Activated CD8-positive, alpha-beta T cell treated with anti-CD3 and anti-CD28 coated beads for 36 hours (primary cell): Measurements from ENCODE around the gene LIPG. TPM values are rescaled to one million over a fixed set of nuclear protein-coding genes. Genes with fewer than 3 reads are reported as not detected.

Experiments used
- ATAC-seq: fragments of 200-7000 bp; cut with Tn5 transposase; one replicate; pipeline ENCODE4 v1.10.0; 2021; ENCODE audit warnings: mild to moderate bottlenecking, moderate library complexity
- CTCF ChIA-PET: fragments of 350-600 bp; sonication (Branson Sonifier 250); formaldehyde crosslinking; loops from one replicate; lab custom pipeline; 2021; ENCODE audit warnings: antibody characterized with exemption; lab: Charles Lee
- POLR2A ChIA-PET: fragments of 350-600 bp; sonication (Branson Sonifier 250); formaldehyde crosslinking; loops from one replicate; lab custom pipeline; 2021; ENCODE audit warnings: antibody characterized with exemption; lab: Charles Lee
- DNase-seq: peaks from one replicate; pipeline ENCODE4 v3.0.0-alpha.2; 2020
- H3K27ac Mint-ChIP-seq: one replicate; pipeline ENCODE4 v1.8.0; 2021; ENCODE audit warnings: mild to moderate bottlenecking, mixed read lengths
- H3K27me3 Mint-ChIP-seq: one replicate; pipeline ENCODE4 v1.8.0; 2021; ENCODE audit warnings: mixed read lengths
- H3K36me3 Mint-ChIP-seq: one replicate; pipeline ENCODE4 v1.8.0; 2021; ENCODE audit warnings: low read depth, mixed read lengths
- H3K4me1 Mint-ChIP-seq: one replicate; pipeline ENCODE4 v1.8.0; 2021; ENCODE audit warnings: low read depth, mixed read lengths
- H3K4me3 Mint-ChIP-seq: one replicate; pipeline ENCODE4 v1.8.0; 2021; ENCODE audit warnings: mild to moderate bottlenecking, moderate library complexity, mixed read lengths
- H3K9me3 Mint-ChIP-seq: one replicate; pipeline ENCODE4 v1.8.0; 2021; ENCODE audit warnings: mixed read lengths
- CTCF ChIP-seq: fragments of 200-600 bp; IDR thresholded peaks from one replicate; pipeline ENCODE4 v1.8.0; 2022; ENCODE audit warnings: antibody characterized with exemption, mild to moderate bottlenecking
- intact Hi-C: fragments of 100-400 bp; cut with micrococcal nuclease; formaldehyde crosslinking; loops from one replicate; pipeline ENCODE4 v1.10.0; 2022
- total RNA-seq, 2 experiments: library from RNA; stranded (reverse); gene quantifications; one replicate each; pipeline ENCODE4 v1.2.3, GENCODE V29; 2021

The LIPG gene
- total RNA-seq, 2 experiments from 2014 or later = 0.18 to 0.27 TPM

- no peak overlapping the region for H3K4me3 Mint-ChIP-seq
- ChIA-PET CTCF (no interaction called here), POLR2A (no interaction called here)
- intact Hi-C loops = no loop called here
- TF ChIP-seq CTCF = no peak
- DNase-seq (no peak), ATAC-seq (no peak)
- no peak overlapping the region for H3K27ac Mint-ChIP-seq
- H3K9me3 Mint-ChIP-seq = no peaks in the 10 kb centered on the region
- H3K36me3 Mint-ChIP-seq = no peaks in the 10 kb centered on the region
- H3K4me1 Mint-ChIP-seq = no peaks in the 10 kb centered on the region
- peaks cover 9% of the 10 kb centered on the region for H3K27me3 Mint-ChIP-seq
Measured at GRCh38 chr18:49616618-49617328, 54.9 kb downstream of the LIPG start.

DNA sequence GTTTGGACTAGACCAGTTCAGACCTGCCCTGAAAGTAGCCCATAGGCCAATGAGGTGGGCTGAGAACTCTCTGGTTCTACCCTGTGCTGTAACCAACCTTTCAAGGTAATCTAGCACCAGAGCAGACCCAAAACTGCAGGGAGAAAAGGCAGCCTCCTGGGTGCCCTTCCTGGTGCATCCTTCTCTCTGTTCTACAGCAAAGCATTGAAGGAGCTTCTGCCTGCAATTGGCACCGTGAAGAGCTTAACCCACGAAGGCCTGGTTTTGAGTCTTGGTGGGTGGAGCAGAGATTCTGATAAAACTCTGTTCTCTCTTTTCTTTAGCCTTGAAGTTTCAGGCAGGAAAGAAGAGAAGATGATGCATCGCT, 55.5 kb downstream of the LIPG start:
- Mint-ChIP-seq H3K9me3 (no peaks in the 10 kb centered on the region), H3K27me3 (peaks cover 11% of the 10 kb centered on the region), H3K27ac (no peak overlapping the region), H3K36me3 (no peaks in the 10 kb centered on the region), H3K4me1 (no peaks in the 10 kb centered on the region), H3K4me3 (no peak overlapping the region)
- no peak for DNase-seq
- TF ChIP-seq CTCF = no peak
- intact Hi-C loops = no loop called here
- no peak for ATAC-seq
- ChIA-PET POLR2A (no interaction called here), CTCF (no interaction called here)

GRCh38 chr18:49617865-49618264, 56.0 kb downstream of the LIPG start:
- ChIA-PET CTCF (no interaction called here), POLR2A (no interaction called here)
- no peak for TF ChIP-seq CTCF
- no peak for ATAC-seq
- intact Hi-C loops = no loop called here
- Mint-ChIP-seq H3K4me1 (no peaks in the 10 kb centered on the region), H3K36me3 (no peaks in the 10 kb centered on the region), H3K4me3 (no peak overlapping the region), H3K9me3 (no peaks in the 10 kb centered on the region), H3K27me3 (peaks cover 11% of the 10 kb centered on the region), H3K27ac (no peak overlapping the region)
- no peak for DNase-seq

DNA sequence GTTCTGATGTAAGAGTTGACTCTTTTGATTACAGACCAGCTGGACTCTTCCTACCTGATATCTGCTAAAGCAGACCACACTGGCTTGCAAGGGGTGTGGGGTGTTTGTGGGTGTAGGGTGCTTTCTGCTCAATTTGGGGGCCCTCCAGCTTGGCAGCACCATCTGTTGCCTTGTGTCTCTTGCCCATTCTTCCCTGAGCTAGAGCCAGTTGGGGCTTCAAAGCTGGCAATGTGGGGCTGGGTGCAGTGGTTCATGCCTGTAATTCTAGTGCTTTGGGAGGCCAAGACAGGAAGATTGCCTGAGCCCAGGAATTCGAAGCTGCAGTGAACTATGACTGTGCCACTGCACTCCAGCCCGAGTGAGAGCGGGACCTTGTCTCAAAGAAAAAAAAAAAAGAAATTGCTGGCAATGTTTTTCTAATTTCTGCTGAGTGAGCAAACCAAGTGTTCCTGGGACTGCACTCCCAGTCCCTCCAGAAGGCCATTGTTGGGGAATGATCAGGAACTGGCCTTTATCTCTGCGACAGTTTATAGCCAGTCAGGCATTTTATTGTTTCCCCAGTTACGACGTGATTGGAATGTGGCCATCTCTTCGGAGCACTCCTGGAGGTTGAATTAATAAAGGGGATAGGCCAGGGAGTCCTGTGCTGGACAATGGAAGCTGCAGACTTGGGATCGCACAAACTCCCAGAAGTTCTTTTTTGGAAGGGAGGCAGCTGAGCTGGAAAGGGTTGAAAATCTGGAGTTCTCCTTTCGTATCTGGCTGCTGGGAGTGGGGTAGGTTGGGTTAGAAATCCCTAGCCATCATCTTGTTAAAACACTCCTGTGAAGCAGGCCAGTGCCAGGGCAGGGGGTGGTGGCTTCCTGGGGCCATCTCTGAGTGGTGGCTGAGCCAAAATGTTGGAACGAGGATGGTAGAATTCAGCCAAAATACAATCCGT, 57.2 kb downstream of the LIPG start:
- ChIA-PET CTCF (no interaction called here), POLR2A (no interaction called here)
- TF ChIP-seq CTCF = no peak
- DNase-seq = no peak
- H3K36me3 Mint-ChIP-seq = no peaks in the 10 kb centered on the region
- peaks cover 12% of the 10 kb centered on the region for H3K27me3 Mint-ChIP-seq
- no peak for ATAC-seq
- no peaks in the 10 kb centered on the region for H3K9me3 Mint-ChIP-seq
- intact Hi-C loops = no loop called here
- no peak overlapping the region for H3K4me3 Mint-ChIP-seq
- no peaks in the 10 kb centered on the region for H3K4me1 Mint-ChIP-seq
- no peak overlapping the region for H3K27ac Mint-ChIP-seq

DNA sequence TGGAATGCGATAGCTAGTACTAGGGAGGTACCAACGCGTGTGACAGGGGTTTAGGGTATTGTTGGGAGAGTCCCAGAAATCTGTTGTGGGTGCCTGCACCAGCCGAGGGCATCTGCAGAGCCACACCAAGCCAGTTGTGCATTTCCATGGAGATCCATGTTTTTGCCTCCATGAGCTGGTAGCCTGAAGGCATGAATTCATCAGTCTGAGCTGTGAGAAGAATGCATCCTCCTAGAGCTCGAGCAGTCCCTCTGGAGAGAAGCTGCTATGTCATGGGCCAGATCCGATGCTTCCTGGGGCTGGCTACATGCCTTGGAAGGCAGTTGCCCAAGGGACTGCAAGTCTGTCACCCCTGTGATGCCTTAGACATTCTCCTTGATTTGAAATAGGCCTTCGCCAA, 57.9 kb downstream of the LIPG start:
- H3K9me3 Mint-ChIP-seq = no peaks in the 10 kb centered on the region
- POLR2A ChIA-PET = no interaction called here
- no peaks in the 10 kb centered on the region for H3K36me3 Mint-ChIP-seq
- TF ChIP-seq CTCF = no peak
- peaks cover 12% of the 10 kb centered on the region for H3K27me3 Mint-ChIP-seq
- DNase-seq = no peak
- intact Hi-C loops = no loop called here
- H3K27ac Mint-ChIP-seq = no peak overlapping the region
- H3K4me1 Mint-ChIP-seq = no peaks in the 10 kb centered on the region
- no peak overlapping the region for H3K4me3 Mint-ChIP-seq
- no peak for ATAC-seq
- CTCF ChIA-PET = no interaction called here
